Naive thymus-derived CD4-positive, alpha-beta T cell (primary cell): ENCODE results near the gene GCSH. TPM values are rescaled to one million over a fixed set of nuclear protein-coding genes. Genes with fewer than 3 reads are reported as not detected.

Source experiments
- ATAC-seq: fragments of 150-1000 bp; cut with Tn5 transposase; 2 replicates; pipeline ENCODE4 v1.10.0; 2021; ENCODE audit warnings: mild to moderate bottlenecking, moderate library complexity
- CTCF ChIA-PET: fragments of 350-600 bp; sonication (Branson Sonifier 250); formaldehyde crosslinking; loops from one replicate; lab custom pipeline; 2021; ENCODE audit warnings: antibody characterized with exemption; lab: Charles Lee
- POLR2A ChIA-PET: fragments of 350-600 bp; sonication (Branson Sonifier 250); formaldehyde crosslinking; loops from one replicate; lab custom pipeline; 2021; ENCODE audit warnings: antibody characterized with exemption, inconsistent platforms; lab: Charles Lee
- DNase-seq, 9 donors: peaks; one replicate each; pipeline versions ENCODE4 v3.0.0 to v3.0.0-alpha.2; 2020 to 2022; ENCODE audit warnings: mixed read lengths in 1 of 9
- H3K27ac ChIP-seq: one replicate; pipeline ENCODE4 v1.7.0; 2013; ENCODE audit warnings: mild to moderate bottlenecking, low read depth, low read length, moderate library complexity
- H3K27me3 ChIP-seq, 2 donors: one replicate each; pipeline ENCODE4 v1.7.0; 2013; ENCODE audit warnings: low read length in 2 of 2, mild to moderate bottlenecking in 2 of 2, moderate library complexity in 2 of 2; ENCODE audit not compliant: control insufficient read depth in 2 of 2, insufficient read depth in 2 of 2
- H3K36me3 ChIP-seq, 3 experiments: 1 replicate in 2 of 3; 2 replicates in 1 of 3; pipeline ENCODE4 v1.7.0; 2013; ENCODE audit warnings: low read length in 3 of 3, mild to moderate bottlenecking in 3 of 3, moderate library complexity in 1 of 3; ENCODE audit not compliant: insufficient read depth in 3 of 3, control insufficient read depth in 2 of 3
- H3K4me1 ChIP-seq, 2 donors: one replicate each; pipeline ENCODE4 v1.7.0; 2013; ENCODE audit warnings: low read length in 2 of 2, mild to moderate bottlenecking in 2 of 2, moderate library complexity in 1 of 2; ENCODE audit not compliant: control insufficient read depth in 2 of 2, insufficient read depth in 2 of 2
- H3K4me3 ChIP-seq: 2 replicates; pipeline ENCODE4 v1.7.0; 2013; ENCODE audit warnings: mild to moderate bottlenecking, low read length
- H3K9me3 ChIP-seq, 3 experiments: 1 replicate in 2 of 3; 2 replicates in 1 of 3; pipeline ENCODE4 v1.7.0; 2013; ENCODE audit warnings: low read length in 3 of 3; ENCODE audit not compliant: control insufficient read depth in 2 of 3
- H3K27ac Mint-ChIP-seq, 9 donors: one replicate each; pipeline ENCODE4 v1.8.0; 2020 to 2022; ENCODE audit warnings: mixed read lengths in 9 of 9, mild to moderate bottlenecking in 8 of 9, moderate library complexity in 5 of 9, inconsistent platforms in 2 of 9
- H3K27me3 Mint-ChIP-seq, 5 donors: one replicate each; pipeline ENCODE4 v1.8.0; 2021 to 2022; ENCODE audit warnings: mixed read lengths in 5 of 5, mild to moderate bottlenecking in 1 of 5
- H3K36me3 Mint-ChIP-seq, 5 donors: one replicate each; pipeline ENCODE4 v1.8.0; 2020 to 2022; ENCODE audit warnings: mixed read lengths in 5 of 5, mild to moderate bottlenecking in 3 of 5, inconsistent platforms in 1 of 5
- H3K4me1 Mint-ChIP-seq, 7 donors: one replicate each; pipeline ENCODE4 v1.8.0; 2020 to 2022; ENCODE audit warnings: mixed read lengths in 7 of 7, mild to moderate bottlenecking in 3 of 7, inconsistent platforms in 1 of 7
- H3K4me3 Mint-ChIP-seq, 10 donors: one replicate each; pipeline ENCODE4 v1.8.0; 2020 to 2022; ENCODE audit warnings: mild to moderate bottlenecking in 10 of 10, mixed read lengths in 10 of 10, moderate library complexity in 6 of 10, inconsistent platforms in 2 of 10
- H3K9me3 Mint-ChIP-seq, 11 donors: one replicate each; pipeline ENCODE4 v1.8.0; 2020 to 2022; ENCODE audit warnings: mixed read lengths in 11 of 11, mild to moderate bottlenecking in 4 of 11, inconsistent platforms in 1 of 11, moderate library complexity in 1 of 11
- intact Hi-C, 2 donors: fragments of 100-400 bp; cut with micrococcal nuclease; formaldehyde crosslinking; loops; one replicate each; pipeline ENCODE4 v1.15.1; 2023
- polyA plus RNA-seq, 2 donors: library from polyadenylated mRNA; unstranded; fragments of 300-500 nt; fragmentation: Illumina TruSeq; gene quantifications; one replicate each; pipeline ENCODE4 v1.2.3, GENCODE V29; 2021
- total RNA-seq, 6 experiments: library from RNA in 5 of 6; stranded (reverse) in 5 of 6; gene quantifications; 1 replicate in 5 of 6; 2 replicates in 1 of 6; pipeline ENCODE4 v1.2.3 and lab custom pipeline; 2021 to 2026

Gene GCSH
- total and polyA plus RNA-seq, 7 experiments from 2014 or later = 1.5 to 10.7 (median 5.5) TPM

DNA sequence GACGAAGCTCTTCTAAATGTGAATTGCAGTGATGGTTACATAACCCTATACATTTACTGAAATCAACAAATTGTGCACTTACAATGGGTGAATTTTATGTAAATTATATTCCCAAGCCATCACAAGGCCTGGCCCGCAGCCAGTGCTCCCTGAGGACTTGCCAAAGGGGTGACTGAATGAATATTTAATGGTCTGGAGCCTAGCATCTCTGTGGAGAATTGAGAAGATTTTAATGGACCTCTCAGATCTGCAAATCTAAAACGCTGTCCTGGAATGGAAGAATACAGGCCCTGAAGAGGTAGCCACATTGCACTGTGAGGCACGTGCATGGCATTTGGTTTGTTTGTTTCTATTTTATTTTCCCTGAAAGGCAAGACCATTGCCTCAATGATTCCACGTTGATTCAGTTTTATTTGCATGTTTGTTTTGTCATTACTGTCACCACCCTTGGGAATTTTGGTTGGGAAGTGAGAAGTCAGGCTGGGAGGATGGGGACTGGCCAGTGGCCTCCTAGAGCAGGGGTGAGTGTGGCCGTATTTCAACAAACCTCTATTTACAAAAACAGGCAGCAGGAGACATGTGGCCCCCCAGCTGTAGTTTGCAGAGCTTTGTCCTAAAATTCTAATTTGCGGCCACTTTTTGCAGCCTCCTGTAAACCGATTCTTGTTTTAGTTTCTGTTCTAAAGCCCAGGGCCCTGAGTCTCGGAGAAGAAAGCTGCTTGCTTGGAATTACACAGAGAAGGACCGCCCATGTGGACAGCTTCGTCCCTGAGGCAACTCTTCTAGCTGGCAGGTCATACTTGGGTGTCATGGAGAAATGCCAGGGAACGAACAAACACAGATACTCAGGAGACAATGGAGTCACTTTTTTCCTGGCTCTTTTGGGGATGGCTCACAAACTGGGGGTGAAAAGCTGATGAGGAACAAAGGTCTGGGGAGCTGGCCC lies 40.5 kb upstream of the GCSH start:
- no peak for ATAC-seq
- ChIA-PET CTCF (no interaction called here), POLR2A (no interaction called here)

GRCh38 chr16:81130126-81130525 lies 33.9 kb upstream of the GCSH start:
- Mint-ChIP-seq H3K4me3 (no peak overlapping the region), H3K27ac (no peak overlapping the region), H3K9me3 (peaks cover 0 to 4% (median 0%) of the 10 kb centered on the region in 11 donors), H3K36me3 (no peaks in the 10 kb centered on the region), H3K27me3 (peaks cover 0 to 7% (median 0%) of the 10 kb centered on the region in 5 donors), H3K4me1 (no peaks in the 10 kb centered on the region)
- no peak overlapping the region for H3K4me3 ChIP-seq
- ATAC-seq = no peak
- H3K4me1 ChIP-seq = no peaks in the 10 kb centered on the region
- no peaks in the 10 kb centered on the region for H3K9me3 ChIP-seq
- no peak for DNase-seq
- no peaks in the 10 kb centered on the region for H3K36me3 ChIP-seq
- H3K27me3 ChIP-seq = no peaks in the 10 kb centered on the region
- ChIA-PET CTCF (interaction anchor here (0.5 kb wide), 1 partner anchor 24 kb away, joined by 4 read pairs; no protein-coding TSS in a partner anchor), POLR2A (no interaction called here)
- H3K27ac ChIP-seq = no peak overlapping the region
- intact Hi-C loops = no loop called here

More for the DNA sequence above, 40.5 kb upstream of the GCSH start:
- Mint-ChIP-seq H3K9me3 (no peaks in the 10 kb centered on the region), H3K36me3 (no peaks in the 10 kb centered on the region), H3K27me3 (peaks cover 0 to 4% (median 0%) of the 10 kb centered on the region in 5 donors), H3K4me1 (no peaks in the 10 kb centered on the region), H3K4me3 (no peak overlapping the region), H3K27ac (no peak overlapping the region)
- intact Hi-C loops = no loop called here
- H3K4me1 ChIP-seq = no peaks in the 10 kb centered on the region
- H3K27ac ChIP-seq = no peak overlapping the region
- DNase-seq = no peak
- H3K36me3 ChIP-seq = no peaks in the 10 kb centered on the region
- H3K4me3 ChIP-seq = no peak overlapping the region
- H3K9me3 ChIP-seq = no peaks in the 10 kb centered on the region
- H3K27me3 ChIP-seq = no peaks in the 10 kb centered on the region

GRCh38 chr16:81128726-81129524 lies 32.7 kb upstream of the GCSH start:
- H3K9me3 Mint-ChIP-seq = peaks cover 0 to 4% (median 0%) of the 10 kb centered on the region in 11 donors
- no peak overlapping the region for H3K4me3 ChIP-seq
- H3K4me1 ChIP-seq = no peaks in the 10 kb centered on the region
- CTCF ChIA-PET = no interaction called here
- H3K27me3 Mint-ChIP-seq = peaks cover 0 to 7% (median 0%) of the 10 kb centered on the region in 5 donors
- no peak overlapping the region for H3K27ac Mint-ChIP-seq
- H3K36me3 ChIP-seq = no peaks in the 10 kb centered on the region
- POLR2A ChIA-PET = no interaction called here
- ATAC-seq (no peak), DNase-seq (no peak)
- H3K27ac ChIP-seq = no peak overlapping the region
- no peaks in the 10 kb centered on the region for H3K4me1 Mint-ChIP-seq
- H3K4me3 Mint-ChIP-seq = no peak overlapping the region
- intact Hi-C loops = no loop called here
- H3K36me3 Mint-ChIP-seq = no peaks in the 10 kb centered on the region
- no peaks in the 10 kb centered on the region for H3K9me3 ChIP-seq
- no peaks in the 10 kb centered on the region for H3K27me3 ChIP-seq

DNA sequence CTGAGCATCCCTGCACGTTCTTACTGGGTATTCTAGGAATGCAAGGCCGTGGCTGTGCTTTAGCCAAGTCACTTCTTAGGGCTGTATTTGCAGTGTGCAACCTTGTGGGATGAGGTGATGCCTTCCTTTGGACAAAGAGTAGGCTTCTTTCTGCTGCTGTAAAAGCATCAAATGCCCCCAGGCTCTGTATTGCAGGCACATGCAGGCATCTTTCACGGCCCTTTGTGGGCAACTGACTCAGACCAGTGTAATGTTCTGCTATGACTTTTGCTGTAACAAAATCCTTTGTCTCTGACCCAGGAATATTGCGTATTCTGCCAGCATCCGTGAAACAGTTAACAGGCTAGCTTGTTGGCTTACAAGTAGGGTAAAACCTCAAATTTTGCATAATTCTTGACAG lies 30.9 kb upstream of the GCSH start:
- CTCF ChIA-PET = no interaction called here
- peaks cover 0 to 2% (median 0%) of the 10 kb centered on the region in 7 donors for H3K4me1 Mint-ChIP-seq
- intact Hi-C loops = no loop called here

DNA sequence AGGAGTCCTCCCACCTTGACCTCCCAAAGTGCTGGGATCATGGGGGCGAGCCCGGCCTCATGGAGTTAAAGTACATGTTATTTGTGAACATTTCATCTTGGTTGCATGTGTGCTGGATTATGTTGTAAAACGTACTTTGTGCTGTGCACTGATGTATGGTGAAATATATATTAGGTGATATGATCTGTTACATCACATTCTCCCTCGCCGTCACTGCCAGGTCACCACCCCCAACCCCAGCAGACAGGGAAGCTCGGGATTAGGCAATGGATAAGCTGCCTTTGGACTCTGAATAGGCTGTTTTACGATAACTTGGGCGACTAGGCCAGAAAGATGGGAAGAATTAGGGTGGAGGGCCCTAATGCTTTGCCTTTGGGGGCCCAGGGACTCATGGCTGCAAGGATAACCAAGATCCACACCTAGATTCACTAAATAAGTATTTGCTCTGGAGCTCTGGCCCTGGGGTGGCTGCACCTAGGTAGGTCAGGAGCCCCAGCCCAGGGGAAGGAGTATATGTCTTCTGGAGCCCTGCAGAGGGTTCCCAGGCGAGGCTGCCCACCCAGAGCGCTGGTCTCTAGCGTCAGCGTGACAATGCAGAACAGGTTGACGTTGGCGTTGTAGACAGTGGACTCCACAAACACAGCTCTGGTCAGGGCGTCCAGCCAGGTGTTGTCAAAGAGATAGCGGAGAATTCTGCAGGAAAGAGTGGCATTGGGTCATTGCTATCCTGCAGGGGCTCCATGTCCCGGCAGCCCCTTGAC lies 27.1 kb upstream of the GCSH start:
- Histone ChIP-seq H3K27ac (no peak overlapping the region), H3K9me3 (no peaks in the 10 kb centered on the region), H3K4me1 (no peaks in the 10 kb centered on the region), H3K4me3 (no peak overlapping the region), H3K36me3 (no peaks in the 10 kb centered on the region), H3K27me3 (no peaks in the 10 kb centered on the region)
- peaks cover 0 to 2% (median 0%) of the 10 kb centered on the region in 7 donors for H3K4me1 Mint-ChIP-seq
- DNase-seq (no peak), ATAC-seq (no peak)
- no peaks in the 10 kb centered on the region for H3K36me3 Mint-ChIP-seq
- H3K9me3 Mint-ChIP-seq = peaks cover 0 to 3% (median 0%) of the 10 kb centered on the region in 11 donors
- peaks cover 0 to 14% (median 6%) of the 10 kb centered on the region in 5 donors for H3K27me3 Mint-ChIP-seq
- no peak overlapping the region for H3K4me3 Mint-ChIP-seq
- H3K27ac Mint-ChIP-seq = no peak overlapping the region
- intact Hi-C loops = no loop called here
- POLR2A ChIA-PET = no interaction called here
- CTCF ChIA-PET = no interaction called here

More for the DNA sequence above, 30.9 kb upstream of the GCSH start:
- Mint-ChIP-seq H3K4me3 (no peak overlapping the region), H3K27ac (no peak overlapping the region), H3K9me3 (peaks cover 0 to 4% (median 0%) of the 10 kb centered on the region in 11 donors), H3K27me3 (peaks cover 0 to 6% (median 0%) of the 10 kb centered on the region in 5 donors), H3K36me3 (no peaks in the 10 kb centered on the region)
- H3K4me1 ChIP-seq = no peaks in the 10 kb centered on the region
- no peak overlapping the region for H3K27ac ChIP-seq
- no peak overlapping the region for H3K4me3 ChIP-seq
- ATAC-seq = no peak
- POLR2A ChIA-PET = no interaction called here
- no peak for DNase-seq
- H3K9me3 ChIP-seq = no peaks in the 10 kb centered on the region
- no peaks in the 10 kb centered on the region for H3K27me3 ChIP-seq
- no peaks in the 10 kb centered on the region for H3K36me3 ChIP-seq

DNA sequence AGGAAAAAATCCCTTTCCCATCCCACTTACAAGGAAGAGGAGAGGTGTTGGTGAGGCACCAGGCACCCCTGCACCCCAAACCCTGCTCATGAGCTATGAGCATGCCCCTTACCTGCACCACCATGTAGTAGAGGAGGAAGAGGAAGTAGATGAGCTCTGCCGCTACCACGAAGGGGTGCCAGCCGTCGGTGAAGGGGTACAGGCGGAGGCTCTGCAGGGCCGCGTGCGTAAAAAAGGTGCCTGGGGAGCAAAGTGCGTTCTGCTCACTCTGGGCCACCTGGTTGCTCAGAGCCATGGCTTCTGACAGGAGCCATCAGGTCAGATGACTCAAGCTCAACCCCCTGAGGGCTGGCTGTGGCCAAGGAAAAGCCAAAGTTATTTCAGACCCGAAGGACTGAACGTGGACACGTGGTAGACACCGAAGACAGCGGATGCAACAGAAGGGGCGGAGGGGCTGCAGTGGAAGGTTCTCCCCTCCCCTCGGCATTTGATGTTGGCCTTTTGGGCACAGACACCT lies 25.3 kb upstream of the GCSH start:
- Mint-ChIP-seq H3K36me3 (no peaks in the 10 kb centered on the region), H3K27me3 (peaks cover 0 to 14% (median 6%) of the 10 kb centered on the region in 5 donors), H3K4me1 (peaks cover 0 to 2% (median 0%) of the 10 kb centered on the region in 7 donors), H3K9me3 (peaks cover 0 to 2% (median 0%) of the 10 kb centered on the region in 11 donors), H3K4me3 (no peak overlapping the region), H3K27ac (no peak overlapping the region)
- DNase-seq = no peak
- H3K27ac ChIP-seq = no peak overlapping the region
- CTCF ChIA-PET = no interaction called here
- no peaks in the 10 kb centered on the region for H3K4me1 ChIP-seq
- POLR2A ChIA-PET = no interaction called here
- H3K36me3 ChIP-seq = no peaks in the 10 kb centered on the region
- no peaks in the 10 kb centered on the region for H3K9me3 ChIP-seq
- no peaks in the 10 kb centered on the region for H3K27me3 ChIP-seq
- no peak overlapping the region for H3K4me3 ChIP-seq
- no peak for ATAC-seq
- intact Hi-C loops = no loop called here
